ENCODE measurements around the gene PKD1. TPM values are rescaled to one million over a fixed set of nuclear protein-coding genes. Genes with fewer than 3 reads are reported as not detected.

The PKD1 gene
- total RNA-seq = 91.0 and 116 TPM in 2 replicates

DNA sequence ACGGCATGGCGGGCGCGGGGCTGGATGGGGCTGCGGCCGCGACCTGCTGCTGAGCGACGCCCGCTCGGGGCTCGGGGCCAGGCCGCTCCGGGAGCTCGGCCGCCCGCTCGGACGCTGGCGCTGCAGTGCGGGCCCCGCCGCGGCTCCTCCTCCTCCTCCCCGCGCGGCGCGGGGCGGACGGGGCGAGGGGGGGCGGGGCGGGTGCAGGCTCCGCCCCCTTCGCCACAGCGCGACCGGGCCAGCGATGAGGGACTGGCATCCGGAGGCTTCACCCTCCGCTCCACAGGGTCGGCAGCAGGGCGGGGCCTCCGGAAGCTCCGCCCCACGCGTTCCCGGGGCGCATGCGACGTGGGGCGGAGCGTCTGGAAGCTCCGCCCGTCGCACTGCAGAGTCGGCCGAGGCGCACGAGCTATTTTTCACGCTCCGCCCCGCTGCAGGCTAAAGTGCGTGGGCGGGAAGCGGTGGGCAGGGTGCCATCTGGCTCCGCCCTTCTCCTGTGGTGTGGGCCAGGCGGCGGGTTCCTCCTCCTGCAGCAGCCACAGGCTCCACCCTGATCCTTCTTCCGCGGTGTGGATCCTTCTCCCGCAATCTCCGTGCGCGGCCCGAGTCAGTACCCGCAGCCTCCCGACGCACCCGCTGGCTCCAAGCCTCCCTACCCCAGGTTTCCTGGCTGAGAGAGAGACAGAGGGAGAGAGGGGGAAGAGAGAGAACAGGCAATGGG is at the start of gene PKD1:
PKD1 (minus strand) TSS at position 129 of the 721 bp plus-strand sequence. CDS start 209 bp downstream, outside the sequence.

DNA sequence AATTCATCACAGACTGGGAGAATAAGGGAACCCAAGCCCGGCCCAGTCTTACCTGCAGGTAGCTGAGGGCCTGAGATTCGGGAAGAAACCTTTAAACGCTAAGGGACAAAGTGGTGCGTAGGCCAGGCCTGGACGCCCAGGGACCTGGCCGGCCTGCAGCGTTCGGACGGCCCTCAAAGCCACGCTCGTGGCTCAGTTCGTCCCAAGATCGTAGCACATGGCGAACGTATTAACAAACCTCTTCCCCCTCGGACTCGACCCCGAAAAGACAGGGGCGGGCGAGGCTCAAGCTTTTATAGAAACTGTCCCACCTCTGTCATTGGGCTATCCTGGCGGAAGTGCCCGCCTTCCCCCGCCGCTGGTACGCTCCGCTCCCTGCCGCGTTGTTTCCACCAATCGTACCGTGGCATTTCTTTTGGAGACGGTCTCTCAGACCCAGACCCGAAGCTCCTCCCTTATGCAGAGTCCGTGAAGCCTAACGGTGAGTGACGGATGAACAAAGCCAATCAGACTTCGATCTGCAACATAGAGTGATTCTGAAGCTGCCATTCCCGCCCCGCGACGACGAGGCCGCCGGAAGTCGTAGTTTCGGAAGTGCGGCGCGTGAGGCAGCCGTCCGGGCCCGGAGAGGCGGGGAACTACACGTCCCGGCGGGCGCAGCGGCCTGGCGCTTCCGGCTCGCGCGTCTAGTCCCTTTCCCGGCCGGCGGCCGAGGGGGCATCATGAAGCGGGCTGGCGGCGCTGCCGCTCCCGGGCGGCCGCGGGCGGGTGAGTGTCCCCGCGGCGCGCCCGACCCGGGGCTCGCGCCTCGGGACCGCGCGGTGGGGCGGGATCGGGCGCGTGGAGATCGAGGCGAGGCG is 19.6 kb upstream of the PKD1 start, which contains the start of gene TRAF7:
TRAF7 (plus strand) TSS at position 692 of the 860 bp plus-strand sequence. CDS start 8,139 bp downstream, outside the sequence.

GRCh38 chr16:2147981-2148671 is 12.4 kb upstream of the PKD1 start, which contains the start of gene RAB26:
RAB26 (plus strand) TSS chr16:2148625; CDS start chr16:2148784, 159 bp downstream.

DNA sequence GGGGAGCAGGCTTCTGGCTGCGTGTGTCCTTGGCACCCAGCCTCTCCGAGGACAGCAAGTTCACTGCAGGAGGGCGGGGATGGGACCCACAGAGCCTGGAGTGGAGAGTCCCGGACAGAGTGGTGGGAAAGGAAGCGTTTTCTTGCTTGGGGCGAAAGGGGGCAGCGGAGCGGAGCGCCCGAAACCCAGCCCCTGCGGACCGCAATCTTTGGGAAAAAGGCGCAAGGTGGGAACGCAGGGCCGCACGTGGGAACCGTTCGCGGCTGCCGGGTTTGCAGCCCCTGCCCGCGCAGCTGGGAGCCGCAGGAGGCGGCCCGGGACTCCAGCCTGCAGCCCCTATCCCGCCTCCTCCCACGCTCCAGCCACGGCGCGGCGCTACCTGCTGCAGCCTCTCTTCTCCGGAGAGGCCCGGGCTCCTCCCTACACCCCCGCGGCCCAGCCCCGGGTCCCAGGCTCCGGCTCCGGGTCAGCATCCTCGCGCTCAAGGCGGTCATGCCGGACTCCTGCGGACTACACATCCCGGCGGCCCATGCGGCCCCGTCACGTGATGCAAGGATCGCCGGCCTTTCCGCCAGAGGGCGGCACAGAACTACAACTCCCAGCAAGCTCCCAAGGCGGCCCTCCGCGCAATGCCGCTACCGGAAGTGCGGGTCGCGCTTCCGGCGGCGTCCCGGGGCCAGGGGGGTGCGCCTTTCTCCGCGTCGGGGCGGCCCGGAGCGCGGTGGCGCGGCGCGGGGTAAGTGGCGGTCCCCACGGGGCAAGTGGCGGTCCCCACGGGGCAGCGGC is 88.2 kb downstream of the PKD1 start, which contains the start of the genes NTHL1 and TSC2:
NTHL1 (minus strand) TSS at position 505 of the 786 bp plus-strand sequence; CDS start at position 494, 11 bp downstream.
TSC2 (plus strand) TSS at position 656 of the 786 bp plus-strand sequence. CDS start 631 bp downstream, outside the sequence.

Other genes with a start within 250 kb of the PKD1 start
- gene HS3ST6, start 217.5 kb downstream of the PKD1 start, total RNA-seq = not detected in 2 replicates
- 7.4 and 9.5 TPM in 2 replicates for gene MSRB1, start 192.7 kb downstream of the PKD1 start, total RNA-seq
- gene RPL3L, start 181.2 kb downstream of the PKD1 start, total RNA-seq = not detected in 2 replicates
- 194 and 232 TPM in 2 replicates for gene NDUFB10, start 176.4 kb downstream of the PKD1 start, total RNA-seq
- 3,442 and 3,638 TPM in 2 replicates for gene RPS2, start 171.1 kb downstream of the PKD1 start, total RNA-seq
- not detected in 2 replicates for gene RNF151, start 169.0 kb downstream of the PKD1 start, total RNA-seq
- gene TBL3, start 163.8 kb downstream of the PKD1 start, total RNA-seq = 27.9 and 34.6 TPM in 2 replicates
- 0.14 TPM in 1 of 2 replicates, not detected in the other for gene NOXO1, start 154.4 kb downstream of the PKD1 start, total RNA-seq
- 10.1 and 11.5 TPM in 2 replicates for gene GFER, start 151.7 kb downstream of the PKD1 start, total RNA-seq
- 2.4 and 3.3 TPM in 2 replicates for gene SYNGR3, start 145.9 kb downstream of the PKD1 start, total RNA-seq
- 11.4 and 11.8 TPM in 2 replicates for gene ZNF598, start 126.1 kb downstream of the PKD1 start, total RNA-seq
- gene NPW, start 116.1 kb downstream of the PKD1 start, total RNA-seq = 0.18 and 0.43 TPM in 2 replicates
- 27.0 and 28.1 TPM in 2 replicates for gene NHERF2, start 109.0 kb downstream of the PKD1 start, total RNA-seq
- 33.8 and 40.0 TPM in 2 replicates for gene NTHL1, start 88.1 kb downstream of the PKD1 start, total RNA-seq
- 37.8 and 59.7 TPM in 2 replicates for gene TSC2, start 87.9 kb downstream of the PKD1 start, total RNA-seq
- 0.71 and 1.6 TPM in 2 replicates for gene RAB26, start 12.7 kb upstream of the PKD1 start, total RNA-seq
- gene TRAF7, start 19.9 kb upstream of the PKD1 start, total RNA-seq = 48.1 and 52.7 TPM in 2 replicates
- gene CASKIN1, start 60.7 kb upstream of the PKD1 start, total RNA-seq = 0.14 and 0.37 TPM in 2 replicates
- gene MLST8, start 69.6 kb upstream of the PKD1 start, total RNA-seq = 10.7 and 17.5 TPM in 2 replicates
- 1.00 and 1.8 TPM in 2 replicates for gene BRICD5, start 75.0 kb upstream of the PKD1 start, total RNA-seq
- gene PGP, start 78.9 kb upstream of the PKD1 start, total RNA-seq = 5.3 and 7.8 TPM in 2 replicates
- 24.0 and 28.8 TPM in 2 replicates for gene E4F1, start 87.7 kb upstream of the PKD1 start, total RNA-seq
- gene DNASE1L2, start 100.5 kb upstream of the PKD1 start, total RNA-seq = 0.43 and 0.65 TPM in 2 replicates
- gene ECI1, start 115.7 kb upstream of the PKD1 start, total RNA-seq = 24.9 and 33.8 TPM in 2 replicates
- 33.1 and 44.0 TPM in 2 replicates for gene RNPS1, start 132.2 kb upstream of the PKD1 start, total RNA-seq
- 0.43 and 0.55 TPM in 2 replicates for gene ABCA3, start 204.8 kb upstream of the PKD1 start, total RNA-seq

Measured in smooth muscle cell of bladder (primary cell).